Measurements from ENCODE around the gene RTRAF. TPM values are rescaled to one million over a fixed set of nuclear protein-coding genes. Genes with fewer than 3 reads are reported as not detected.

The RTRAF gene
- total RNA-seq, 4 donors from 2014 or later: 72.2 to 109 (median 84.7) TPM

- WGBS, 2 donors (ENCODE audit: low coverage in 1 of 2): 91 to 93% methylated on average over 7 to 8 of the region's 9 CpGs
- Histone ChIP-seq H3K36me3 (peaks cover 6 to 89% of the 10 kb centered on the region in 2 donors), H3K4me1 (peaks cover 0 to 59% (median 7%) of the 10 kb centered on the region in 3 donors), H3K9me3 (no peaks in the 10 kb centered on the region), H3K27me3 (no peaks in the 10 kb centered on the region), H3K27ac (no peak overlapping the region), H3K4me3 (no peak overlapping the region)
- ATAC-seq: no peak
- no peak for TF ChIP-seq POLR2A (IDR thresholded peaks at IDR 0.05)
- no peak for TF ChIP-seq POLR2AphosphoS5 (IDR thresholded peaks at IDR 0.05)
- no peak for TF ChIP-seq CTCF (IDR thresholded peaks at IDR 0.05)
- no peak for TF ChIP-seq EP300 (IDR thresholded peaks at IDR 0.05)
Observed at GRCh38 chr14:52011523-52011922, 22.2 kb downstream of the RTRAF start.

- WGBS, 2 donors (ENCODE audit: low coverage in 1 of 2): 12 to 67% methylated on average over 1 to 2 of the region's 4 CpGs
- H3K9me3 ChIP-seq: no peaks in the 10 kb centered on the region
- peak; percentile 78 for ATAC-seq
- no peaks in the 10 kb centered on the region for H3K27me3 ChIP-seq
- H3K27ac ChIP-seq: peak overlapping the region in 3 of 4 donors; percentile 14 to 51 (median 28)
- no peak for TF ChIP-seq POLR2A (IDR thresholded peaks at IDR 0.05)
- TF ChIP-seq CTCF (IDR thresholded peaks at IDR 0.05): no peak
- TF ChIP-seq EP300 (IDR thresholded peaks at IDR 0.05): no peak
- TF ChIP-seq POLR2AphosphoS5 (IDR thresholded peaks at IDR 0.05): peak; percentile 72
- no peak overlapping the region for H3K4me3 ChIP-seq
- peaks cover 0 to 50% (median 7%) of the 10 kb centered on the region in 3 donors for H3K4me1 ChIP-seq
- peaks cover 3 to 86% of the 10 kb centered on the region in 2 donors for H3K36me3 ChIP-seq
Observed at GRCh38 chr14:52012635-52013034, 23.3 kb downstream of the RTRAF start.

GRCh38 chr14:52013984-52014600 lies 24.7 kb downstream of the RTRAF start:
- Histone ChIP-seq H3K4me3 (no peak overlapping the region), H3K9me3 (no peaks in the 10 kb centered on the region), H3K4me1 (peaks cover 0 to 49% (median 7%) of the 10 kb centered on the region in 3 donors), H3K36me3 (peaks cover 0 to 86% of the 10 kb centered on the region in 2 donors), H3K27me3 (no peaks in the 10 kb centered on the region), H3K27ac (peak overlapping the region in 2 of 4 donors; percentile 4 to 11)
- TF ChIP-seq CTCF (IDR thresholded peaks at IDR 0.05) (no peak), EP300 (IDR thresholded peaks at IDR 0.05) (no peak), POLR2A (IDR thresholded peaks at IDR 0.05) (no peak), POLR2AphosphoS5 (IDR thresholded peaks at IDR 0.05) (no peak)
- 74 to 82% methylated on average over 6 to 7 of the region's 11 CpGs for WGBS, 2 donors (ENCODE audit: low coverage in 1 of 2)
- no peak for ATAC-seq

- Histone ChIP-seq H3K36me3 (peaks cover 0 to 86% of the 10 kb centered on the region in 2 donors), H3K27me3 (no peaks in the 10 kb centered on the region), H3K4me3 (no peak overlapping the region), H3K27ac (peak overlapping the region in 1 of 4 donors; percentile 4), H3K9me3 (no peaks in the 10 kb centered on the region), H3K4me1 (peaks cover 0 to 49% (median 7%) of the 10 kb centered on the region in 3 donors)
- no peak for TF ChIP-seq EP300 (IDR thresholded peaks at IDR 0.05)
- no peak for TF ChIP-seq CTCF (IDR thresholded peaks at IDR 0.05)
- TF ChIP-seq POLR2A (IDR thresholded peaks at IDR 0.05): no peak
- TF ChIP-seq POLR2AphosphoS5 (IDR thresholded peaks at IDR 0.05): no peak
- no peak for ATAC-seq
- WGBS, 2 donors (ENCODE audit: low coverage in 1 of 2): 0 to 17% methylated on average over 1 of the region's 15 CpGs
Observed at GRCh38 chr14:52014601-52015267, 25.4 kb downstream of the RTRAF start.

Data from gastroesophageal sphincter (tissue), 4 donors.